NCI-H82 treated with DMSO at 0.1 percent for 48 hours (cell line): ENCODE data around the gene LFNG.
"Not testable (repeated sequence)": the region's sequence is repeated elsewhere in the genome, so short reads cannot be mapped to it uniquely, and the experiment has no call there.

Experiments
- DNase-seq: peaks from one replicate; lab custom pipeline; 2025; ENCODE audit not compliant: unreplicated experiment; lab: John Stamatoyannopoulos, UW

The LFNG gene

GRCh38 chr7:2527505-2528467 is 8.2 kb downstream of the LFNG start:
- DNase-seq: no peak

GRCh38 chr7:2528481-2529095 is 9.0 kb downstream of the LFNG start:
- no peak for DNase-seq

GRCh38 chr7:2529161-2530070 is 9.8 kb downstream of the LFNG start:
- DNase-seq: no peak

GRCh38 chr7:2530071-2530987 is 10.8 kb downstream of the LFNG start:
- DNase-seq: no peak

GRCh38 chr7:2530994-2531795 is 11.6 kb downstream of the LFNG start:
- not testable (repeated sequence) for DNase-seq

GRCh38 chr7:2531796-2532110 is 12.2 kb downstream of the LFNG start:
- not testable (repeated sequence) for DNase-seq

- DNase-seq: not testable (repeated sequence)
Observed at GRCh38 chr7:2532199-2532772, 12.7 kb downstream of the LFNG start.

GRCh38 chr7:2532816-2533215 is 13.2 kb downstream of the LFNG start:
- not testable (repeated sequence) for DNase-seq

- DNase-seq: not testable (repeated sequence)
Observed at GRCh38 chr7:2533566-2533965, 14.0 kb downstream of the LFNG start.

- DNase-seq: not testable (repeated sequence)
Observed at GRCh38 chr7:2534214-2534613, 14.6 kb downstream of the LFNG start.

GRCh38 chr7:2535872-2536627 is 16.5 kb downstream of the LFNG start:
- not testable (repeated sequence) for DNase-seq

GRCh38 chr7:2537981-2538851 is 18.6 kb downstream of the LFNG start:
- DNase-seq: no peak

- DNase-seq: no peak
Observed at GRCh38 chr7:2539031-2539911, 19.7 kb downstream of the LFNG start.

- DNase-seq: no peak
Observed at GRCh38 chr7:2540133-2540532, 20.6 kb downstream of the LFNG start.

GRCh38 chr7:2540641-2541051 is 21.1 kb downstream of the LFNG start:
- DNase-seq: no peak

- DNase-seq: no peak
Observed at GRCh38 chr7:2541291-2542010, 21.9 kb downstream of the LFNG start.
